NCI-H2171 treated with DMSO at 0.1 percent for 48 hours (cell line): ENCODE results near the gene ARRDC3.
A peak's percentile ranks its signal among the peaks of the same experiment; 100 is the strongest.
"Not testable (repeated sequence)": the region's sequence is repeated elsewhere in the genome, so short reads cannot be mapped to it uniquely, and the experiment has no call there.

Source experiments
- DNase-seq: peaks from one replicate; lab custom pipeline; 2025; lab: John Stamatoyannopoulos, UW

Gene ARRDC3

GRCh38 chr5:91383027-91383955, at the start of gene ARRDC3:
Gene ARRDC3 (minus strand): TSS chr5:91383317. CDS start chr5:91383092, 225 bp downstream.
- peak; percentile 93 for DNase-seq

- DNase-seq = no peak
Observed at GRCh38 chr5:91430949-91431348, 47.8 kb upstream of the ARRDC3 start.

GRCh38 chr5:91424638-91425436, 41.7 kb upstream of the ARRDC3 start:
- DNase-seq = no peak

DNA sequence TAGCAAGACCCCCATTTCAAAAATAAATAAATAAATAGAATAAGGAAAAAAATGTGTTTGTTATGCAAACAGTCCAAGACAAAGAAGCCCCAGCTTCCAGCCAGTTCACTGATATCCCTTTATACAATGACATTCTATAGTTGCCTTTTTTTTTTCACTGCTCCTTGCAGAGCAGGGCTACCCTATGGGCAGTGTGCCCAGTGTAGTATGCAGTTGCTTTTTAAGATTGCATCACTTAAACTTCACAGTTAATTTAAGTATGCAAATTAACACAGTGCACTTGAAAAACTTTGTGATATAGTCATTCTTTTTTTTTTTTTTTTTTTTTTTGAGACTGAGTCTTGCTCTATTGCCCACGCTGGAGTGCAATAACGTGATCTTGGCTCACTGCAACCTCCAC, 40.8 kb upstream of the ARRDC3 start:
- no peak for DNase-seq

DNA sequence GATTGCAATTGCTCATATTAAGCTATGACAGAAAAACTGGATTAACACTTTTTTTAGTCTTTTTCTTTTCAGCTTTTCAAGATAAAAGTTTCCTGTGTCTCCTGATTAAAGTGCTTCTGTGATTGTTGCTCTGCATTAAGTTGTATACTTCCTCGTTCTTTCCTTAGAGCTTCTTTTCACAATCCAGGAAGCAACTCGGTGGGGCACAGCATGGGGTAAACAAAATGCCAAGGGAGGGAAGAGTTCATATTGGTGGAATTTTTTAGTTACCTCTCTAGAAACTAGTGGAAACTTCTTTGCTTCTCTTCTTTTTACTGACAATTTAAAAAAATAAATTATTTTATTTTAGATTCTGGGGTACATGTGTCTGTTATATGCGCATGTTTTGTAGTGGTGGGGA, 37.8 kb upstream of the ARRDC3 start:
- no peak for DNase-seq

DNA sequence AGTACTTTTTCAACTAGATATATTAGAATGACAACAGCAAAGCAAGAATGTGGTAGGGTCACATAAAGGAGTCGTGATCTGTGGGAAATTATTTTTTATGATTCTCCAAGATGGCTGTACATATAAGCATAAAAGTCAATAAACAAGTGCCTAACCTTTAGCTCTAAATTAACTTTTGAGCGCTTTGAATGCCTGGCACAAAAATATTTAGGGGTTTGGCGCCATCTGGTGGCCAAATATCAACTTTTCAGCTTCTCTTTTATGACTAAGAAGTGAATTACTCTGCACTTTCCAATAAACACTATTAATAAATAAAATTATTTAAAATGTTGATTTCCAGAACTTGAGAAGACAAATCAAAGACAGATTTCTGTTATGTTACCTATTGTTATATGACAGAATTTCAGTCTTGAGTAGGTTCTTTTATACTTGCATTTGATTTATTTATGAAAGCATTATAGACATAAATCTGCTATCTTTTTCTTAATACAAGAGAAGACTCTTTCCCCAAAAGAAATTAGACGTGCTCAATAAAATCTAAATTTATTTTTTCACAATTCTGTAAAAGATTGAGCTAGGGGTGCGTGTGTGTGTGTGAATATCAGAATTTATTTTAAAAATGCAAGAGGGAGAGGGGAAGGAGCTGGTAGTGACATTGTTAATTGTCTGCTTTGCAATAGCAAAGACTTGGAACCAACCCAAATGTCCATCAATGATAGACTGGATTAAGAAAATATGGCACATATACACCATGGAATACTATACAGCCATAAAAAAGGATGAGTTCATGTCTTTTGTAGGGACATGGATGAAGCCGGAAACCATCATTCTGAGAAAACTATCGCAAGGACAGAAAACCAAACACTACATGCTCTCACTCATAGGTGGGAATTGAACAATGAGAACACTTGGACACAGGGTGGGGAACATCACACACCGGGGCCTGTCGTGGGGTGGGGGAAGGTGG, 36.7 kb upstream of the ARRDC3 start:
- DNase-seq = peak; percentile 16

GRCh38 chr5:91419136-91419535, 36.0 kb upstream of the ARRDC3 start:
- no peak for DNase-seq

DNA sequence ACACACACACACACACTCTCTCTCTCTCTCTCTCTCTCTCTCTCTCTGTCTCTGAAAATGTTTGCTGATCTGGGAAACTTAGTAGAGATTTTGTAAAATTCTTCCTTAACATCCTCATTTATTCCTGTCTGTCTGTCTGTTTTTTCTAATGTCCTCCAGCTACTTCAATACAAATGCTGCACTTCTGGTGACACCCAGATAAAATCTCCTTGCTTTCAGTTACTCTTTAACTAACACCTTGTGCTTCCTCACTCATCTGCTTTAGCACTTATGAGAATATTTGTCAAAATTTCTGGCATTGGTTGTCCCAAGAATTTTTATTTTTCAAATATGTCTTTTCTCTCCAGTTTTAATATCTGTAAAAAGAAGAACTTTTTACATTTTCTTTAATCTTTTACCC, 35.0 kb upstream of the ARRDC3 start:
- no peak for DNase-seq

GRCh38 chr5:91417219-91417618, 34.1 kb upstream of the ARRDC3 start:
- DNase-seq = no peak

DNA sequence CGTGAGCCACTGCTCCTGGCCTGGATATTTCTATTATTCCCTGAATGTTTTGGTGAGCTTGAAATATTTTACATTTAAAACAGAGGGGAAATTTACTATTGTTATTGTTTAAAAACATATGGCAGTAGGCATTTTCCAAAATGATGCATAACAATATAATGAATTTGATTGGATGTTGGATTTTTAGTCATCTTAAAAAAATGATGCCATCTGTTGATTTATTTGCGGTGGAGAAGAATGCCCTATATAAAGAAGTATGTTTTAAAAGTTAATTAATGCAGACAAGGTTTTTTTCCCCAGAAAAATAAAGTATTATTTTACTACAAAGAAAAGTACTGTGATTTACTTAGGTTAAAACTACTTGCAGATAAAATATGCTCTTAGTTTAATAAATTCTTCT, 33.4 kb upstream of the ARRDC3 start:
- no peak for DNase-seq

DNA sequence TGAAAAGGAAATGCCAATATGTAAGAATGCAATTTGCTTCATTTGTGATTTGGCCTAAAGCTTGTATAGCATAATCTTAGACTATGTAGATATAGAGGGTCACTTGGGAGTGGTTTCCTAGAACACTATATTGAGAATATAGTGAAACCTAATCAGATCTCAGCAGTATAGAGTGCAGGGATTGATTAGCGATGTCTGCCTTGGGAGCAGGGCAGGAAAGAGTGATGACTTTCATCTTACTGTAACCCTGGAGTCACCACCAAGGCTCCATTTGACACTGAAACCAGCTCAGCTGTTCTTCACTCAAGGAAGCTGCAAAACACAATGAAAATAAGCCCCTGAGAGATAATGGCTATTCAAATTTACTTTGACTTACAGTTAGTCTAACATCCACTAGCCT, 26.2 kb upstream of the ARRDC3 start:
- DNase-seq = no peak

GRCh38 chr5:91408710-91409109, 25.6 kb upstream of the ARRDC3 start:
- DNase-seq = no peak

DNA sequence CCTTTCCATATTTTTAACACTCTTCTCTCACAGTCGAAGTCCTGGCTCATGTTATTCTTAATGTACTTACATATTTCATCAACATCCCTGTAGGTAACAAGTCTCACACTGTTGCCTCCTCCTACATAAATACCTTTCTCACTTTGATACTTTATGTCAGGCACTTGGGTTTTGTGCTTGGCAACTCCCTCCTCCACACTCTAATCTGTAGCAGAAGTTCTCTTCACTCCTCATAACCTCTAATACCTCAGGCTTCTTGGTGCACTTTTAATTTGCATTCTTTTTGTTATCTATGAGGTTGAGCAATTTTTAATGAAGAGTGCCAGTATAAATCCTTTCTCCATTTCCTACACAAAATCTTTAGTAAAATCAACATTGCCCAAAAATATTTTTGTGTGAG, 24.1 kb upstream of the ARRDC3 start:
- DNase-seq = no peak

DNA sequence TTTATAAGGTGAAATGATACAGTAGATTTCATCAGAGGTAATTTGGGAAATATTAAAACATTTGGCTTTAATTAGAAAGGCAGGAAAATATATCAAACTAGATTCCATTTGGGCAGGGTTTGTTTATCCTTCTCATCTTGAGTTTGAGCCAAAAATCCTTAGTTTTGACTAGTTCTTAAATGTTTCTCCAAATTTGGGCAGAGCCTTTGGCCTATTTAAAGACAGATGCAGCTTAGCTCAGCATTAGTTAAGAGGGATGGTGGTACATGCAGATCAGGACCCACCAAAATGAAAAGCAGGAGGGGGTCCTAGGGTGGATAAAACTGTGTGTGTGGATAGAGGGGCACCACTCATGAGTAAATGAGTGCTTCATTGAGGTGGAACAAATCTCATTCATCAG, 20.3 kb upstream of the ARRDC3 start:
- no peak for DNase-seq

DNA sequence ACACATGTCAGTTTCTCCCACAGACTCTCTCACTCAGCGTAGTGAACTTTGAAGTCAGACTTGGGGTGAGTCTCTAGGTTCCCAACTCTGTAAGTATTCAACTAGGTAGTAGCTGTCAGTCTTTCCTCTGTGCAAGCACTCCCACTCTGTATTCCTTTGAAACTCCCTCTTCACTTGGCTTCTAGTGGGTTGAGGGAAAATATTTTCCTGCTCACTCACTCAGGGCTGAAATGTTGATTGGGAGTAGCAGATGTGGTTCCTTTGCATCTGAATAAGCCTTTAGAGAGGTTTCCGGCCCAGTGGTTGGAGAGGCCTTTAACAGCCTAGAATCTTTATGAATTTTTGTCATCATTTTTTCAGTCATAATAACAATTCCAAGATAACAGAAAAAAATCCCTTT, 18.1 kb upstream of the ARRDC3 start:
- no peak for DNase-seq

DNA sequence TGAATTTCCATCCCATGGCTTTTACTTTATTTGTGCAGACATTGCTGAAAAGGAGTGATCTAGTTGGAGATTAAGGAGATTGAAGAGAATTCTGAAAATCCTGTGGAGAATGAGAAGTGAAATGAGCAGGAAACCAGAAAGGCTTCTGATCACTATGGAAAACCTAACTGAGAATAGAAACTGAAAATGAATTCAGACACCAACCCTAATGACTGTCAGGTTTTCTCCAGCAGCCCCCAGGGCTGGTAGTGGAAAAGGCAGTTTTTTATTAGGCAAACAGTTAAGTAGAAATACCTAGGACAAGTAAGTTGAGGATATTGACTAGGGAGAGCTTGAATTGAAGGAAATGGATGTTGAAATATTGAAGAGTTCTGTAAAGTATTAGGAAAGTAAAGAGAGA, 14.7 kb upstream of the ARRDC3 start:
- DNase-seq = no peak

DNA sequence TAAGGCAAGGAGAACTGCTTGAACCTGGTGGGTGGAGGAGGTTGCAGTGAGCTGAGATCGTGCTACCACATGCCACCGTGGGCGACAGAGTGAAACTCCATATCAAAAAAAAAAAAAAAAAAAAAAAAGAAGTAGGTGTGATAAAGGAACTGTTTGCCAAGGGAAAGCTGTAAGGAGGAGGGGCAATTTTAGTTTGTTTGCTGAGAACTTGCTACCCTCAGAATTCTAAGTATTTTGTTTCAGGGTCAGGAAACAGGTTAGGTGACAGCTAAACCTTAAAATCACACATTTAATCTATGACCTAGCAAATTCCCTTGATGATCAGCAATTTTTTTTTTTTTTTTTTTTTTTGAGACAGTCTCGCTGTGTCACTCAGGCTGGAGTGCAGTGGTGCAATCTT, 7.2 kb upstream of the ARRDC3 start:
- DNase-seq = no peak

DNA sequence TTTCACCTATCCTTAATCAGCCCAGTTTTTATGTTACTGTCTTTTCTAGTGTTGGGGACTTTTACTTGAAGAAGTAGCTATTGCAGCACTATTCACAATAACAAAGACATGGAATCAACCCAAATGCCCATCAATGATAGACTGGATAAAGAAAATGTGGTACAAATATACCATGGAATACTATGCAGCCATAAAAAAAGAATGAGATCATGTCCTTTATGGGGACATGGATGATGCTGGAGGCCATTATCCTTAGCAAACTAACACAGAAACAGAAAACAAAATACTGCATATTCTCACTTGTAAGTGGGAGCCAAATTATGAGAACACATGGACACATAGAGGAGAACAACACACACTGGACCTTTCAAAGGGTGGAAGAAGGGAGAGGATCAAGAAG, 6.4 kb upstream of the ARRDC3 start:
- not testable (repeated sequence) for DNase-seq

DNA sequence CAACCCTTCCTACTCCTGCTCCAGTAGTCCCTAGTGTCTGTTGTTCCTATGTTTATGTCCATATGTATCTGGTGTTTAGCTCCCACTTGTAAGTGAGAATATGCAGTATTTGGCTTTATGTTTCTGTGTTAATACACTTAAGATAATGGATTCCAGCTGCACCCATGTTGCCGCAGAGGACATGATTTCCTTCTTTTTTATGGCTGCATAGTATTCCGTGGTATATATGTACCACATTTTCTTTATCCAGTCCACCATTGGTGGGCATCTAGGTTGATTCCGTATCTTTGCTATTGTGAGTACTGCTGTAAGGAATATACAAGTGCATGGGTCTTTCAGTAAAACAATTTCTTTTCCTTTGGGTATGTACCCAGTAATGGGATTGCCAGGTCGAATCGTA, 5.2 kb upstream of the ARRDC3 start:
- DNase-seq = no peak

DNA sequence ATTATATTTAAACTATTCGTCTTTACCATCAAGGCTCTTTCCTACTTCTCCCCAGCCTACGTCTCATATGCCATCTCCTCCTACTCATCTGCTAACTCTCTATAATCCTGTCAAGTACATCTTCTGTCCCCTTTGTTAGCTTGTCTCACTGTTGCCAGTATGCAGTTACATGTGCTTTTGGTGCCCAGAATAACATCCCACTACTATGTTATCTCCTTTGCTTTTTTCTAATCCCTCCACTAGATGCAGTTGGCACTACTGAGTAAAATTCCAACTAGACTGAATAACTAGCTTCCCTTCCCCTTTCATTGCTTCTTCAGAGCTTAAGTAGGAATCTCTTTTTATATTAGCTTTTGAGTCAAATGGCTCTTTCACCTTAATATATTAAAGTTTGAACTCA, 3.0 kb upstream of the ARRDC3 start:
- DNase-seq = no peak

DNA sequence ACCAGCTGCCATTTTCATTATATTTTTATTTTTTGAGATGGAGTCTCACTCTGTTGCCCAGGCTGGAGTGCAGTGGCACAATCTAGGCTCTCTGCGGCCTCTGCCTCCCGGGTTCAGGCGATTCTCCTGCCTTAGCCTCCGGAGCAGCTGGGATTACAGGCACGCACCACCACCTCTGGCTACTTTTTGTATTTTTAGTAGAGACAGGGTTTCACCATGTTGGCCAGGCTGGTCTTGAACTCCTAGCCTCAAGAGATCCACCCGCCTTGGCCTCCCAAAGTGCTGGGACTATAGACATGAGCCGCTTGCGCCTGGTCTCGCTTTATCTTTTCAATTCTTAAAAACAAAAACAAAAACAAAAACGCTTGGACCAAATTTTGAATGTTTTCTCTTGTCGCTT, 2.5 kb upstream of the ARRDC3 start:
- DNase-seq = not testable (repeated sequence)
